Upper lobe of left lung (tissue), 4 donors: ENCODE results near the gene LSR.

Source experiments
- CTCF ChIP-seq, 6 experiments: fragments of 450-650 bp in 4 of 6; fragments of 200-600 bp in 2 of 6; sonication (generic) in 2 of 6; IDR thresholded peaks; one replicate each; pipeline ENCODE4 v1.5.1; 2016 to 2019; ENCODE audit warnings: antibody characterized with exemption in 6 of 6
- EP300 ChIP-seq, 4 donors: sonication (generic); formaldehyde crosslinking; IDR thresholded peaks; one replicate each; pipeline ENCODE4 v1.5.1; 2017; ENCODE audit warnings: antibody characterized with exemption in 4 of 4, control low read depth in 2 of 4
- POLR2AphosphoS5 ChIP-seq, 2 donors: sonication (generic); formaldehyde crosslinking; IDR thresholded peaks; one replicate each; pipeline ENCODE4 v1.5.1; 2017; ENCODE audit warnings: antibody characterized with exemption in 2 of 2

- no peak for TF ChIP-seq CTCF (IDR thresholded peaks at IDR 0.05)
- no peak for TF ChIP-seq EP300 (IDR thresholded peaks at IDR 0.05)
- no peak for TF ChIP-seq POLR2AphosphoS5 (IDR thresholded peaks at IDR 0.05)
Measured at GRCh38 chr19:35294859-35295791, 46.3 kb downstream of the LSR start.
